ENCODE measurements around the gene UNC5C. TPM values are rescaled to one million over a fixed set of nuclear protein-coding genes. Genes with fewer than 3 reads are reported as not detected.

The UNC5C gene
- total RNA-seq, 1 donor from 2014 or later = 15.5 TPM

DNA sequence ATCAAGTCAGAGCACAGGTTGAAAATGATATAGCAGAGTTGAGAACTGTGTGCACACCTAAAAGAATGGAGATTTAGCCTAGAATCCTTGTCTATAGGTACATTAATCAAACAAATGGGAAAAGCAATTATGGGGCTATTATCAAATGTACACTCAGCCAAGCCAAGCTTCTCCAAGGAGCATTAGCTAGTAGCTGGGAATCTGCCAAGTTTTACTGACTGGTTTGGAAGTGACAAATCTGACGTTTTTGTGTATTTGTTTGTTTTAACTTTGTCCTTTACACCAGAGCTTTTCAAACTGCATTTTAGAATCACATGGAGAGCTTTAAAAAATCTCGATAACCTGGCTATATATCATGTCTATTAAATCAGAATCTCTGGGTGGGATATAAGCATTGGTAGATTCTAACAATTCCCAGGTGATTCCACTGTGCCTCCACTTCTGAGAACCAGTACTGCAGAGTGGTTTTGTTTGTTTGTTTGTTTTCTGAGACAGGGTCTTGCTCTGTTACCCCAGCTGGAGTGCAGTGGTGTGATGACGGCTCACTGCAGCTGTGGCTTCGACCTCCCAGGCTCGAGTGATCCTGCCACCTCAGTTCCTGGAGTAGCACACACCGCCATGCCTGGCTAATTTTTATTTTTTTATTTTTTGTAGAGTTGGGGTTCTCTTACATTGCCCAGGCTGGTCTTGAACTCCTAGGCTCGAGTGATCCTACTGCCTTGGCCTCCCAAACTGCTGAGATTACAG is 279.8 kb downstream of the UNC5C start:
- peaks cover 3% of the 10 kb centered on the region for H3K36me3 Mint-ChIP-seq (ENCODE audit: low read depth)
- no peaks in the 10 kb centered on the region for H3K9me3 Mint-ChIP-seq (ENCODE audit: low read depth)
- peaks cover 68% of the 10 kb centered on the region for H3K4me1 Mint-ChIP-seq (ENCODE audit: low read depth)
- no peak for DNase-seq (ENCODE audit: low spot score)
- H3K4me3 Mint-ChIP-seq (ENCODE audit: unreplicated experiment) = no peak overlapping the region
- H3K27ac Mint-ChIP-seq (ENCODE audit: unreplicated experiment) = peak overlapping the region; percentile 4
- no peak for TF ChIP-seq CTCF (IDR thresholded peaks at IDR 0.05)
- no peaks in the 10 kb centered on the region for H3K27me3 Mint-ChIP-seq (ENCODE audit: low read depth)

DNA sequence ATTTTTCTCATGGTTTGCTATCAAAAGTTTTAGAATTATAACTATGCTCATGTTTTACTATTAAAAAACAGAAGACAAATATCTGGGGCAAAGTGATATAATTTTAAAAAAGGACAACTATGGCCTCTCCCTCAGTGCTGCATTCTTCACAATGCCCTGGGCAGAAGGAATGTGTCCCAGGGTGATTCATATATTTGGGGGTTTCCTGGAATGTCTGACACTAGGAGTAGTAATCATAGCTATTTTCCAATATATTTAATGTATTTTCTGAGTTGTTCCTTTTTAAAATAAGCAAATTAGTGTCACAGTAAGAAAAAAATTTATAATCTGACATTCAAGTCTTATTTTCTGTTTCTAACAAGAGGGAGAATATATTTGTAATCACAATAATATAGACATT is 281.7 kb downstream of the UNC5C start:
- no peak for TF ChIP-seq CTCF (IDR thresholded peaks at IDR 0.05)
- no peak overlapping the region for H3K4me3 Mint-ChIP-seq (ENCODE audit: unreplicated experiment)
- no peaks in the 10 kb centered on the region for H3K27me3 Mint-ChIP-seq (ENCODE audit: low read depth)
- H3K36me3 Mint-ChIP-seq (ENCODE audit: low read depth) = peaks cover 3% of the 10 kb centered on the region
- H3K27ac Mint-ChIP-seq (ENCODE audit: unreplicated experiment) = peak overlapping the region; percentile 43
- H3K4me1 Mint-ChIP-seq (ENCODE audit: low read depth) = peaks cover 74% of the 10 kb centered on the region
- no peak for DNase-seq (ENCODE audit: low spot score)
- no peaks in the 10 kb centered on the region for H3K9me3 Mint-ChIP-seq (ENCODE audit: low read depth)

DNA sequence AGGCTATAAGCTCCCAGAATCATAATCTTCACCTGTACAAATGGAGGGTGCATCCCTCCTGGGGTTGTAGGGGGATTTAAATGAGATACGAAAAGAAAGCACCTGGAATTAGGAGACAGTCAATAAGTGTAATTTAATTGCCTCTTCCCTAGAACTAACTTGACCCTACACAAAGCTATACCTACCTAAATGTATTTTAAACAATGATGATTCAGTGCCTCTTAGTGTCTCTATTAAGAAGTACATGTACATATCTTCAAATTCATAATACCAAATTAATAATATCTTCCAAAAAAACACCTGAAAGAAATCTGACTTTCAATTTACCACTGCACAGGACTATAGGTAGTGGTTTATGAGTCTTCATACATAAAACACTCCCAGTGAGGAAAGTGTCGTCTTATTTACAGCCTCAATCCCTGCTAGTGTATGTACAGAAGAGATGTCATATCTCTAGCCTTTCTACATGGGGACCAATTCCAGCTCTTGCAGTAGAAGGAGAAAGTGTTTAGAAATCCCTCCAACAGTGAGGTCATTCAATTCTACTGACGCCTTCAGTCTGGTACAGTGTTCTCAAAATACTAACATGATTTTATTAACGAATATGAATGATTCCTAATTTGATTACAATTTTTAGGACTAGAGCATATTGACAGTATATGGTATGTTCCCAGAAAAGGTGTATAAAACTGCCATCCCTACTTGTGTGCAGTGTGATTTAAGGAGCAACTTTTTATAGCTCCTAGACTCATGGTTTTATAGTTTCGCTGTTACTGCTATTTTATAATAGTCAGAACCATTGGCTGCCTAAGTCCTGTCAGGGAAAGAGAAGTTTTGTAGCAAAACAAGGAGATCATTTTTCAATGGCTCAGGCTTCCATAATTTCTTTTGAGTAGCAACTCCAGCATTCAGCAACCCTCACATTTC is 282.7 kb downstream of the UNC5C start:
- peak overlapping the region; percentile 43 for H3K27ac Mint-ChIP-seq (ENCODE audit: unreplicated experiment)
- H3K27me3 Mint-ChIP-seq (ENCODE audit: low read depth) = no peaks in the 10 kb centered on the region
- TF ChIP-seq CTCF (IDR thresholded peaks at IDR 0.05) = peak; percentile 16
- H3K4me3 Mint-ChIP-seq (ENCODE audit: unreplicated experiment) = no peak overlapping the region
- DNase-seq (ENCODE audit: low spot score) = no peak
- peaks cover 68% of the 10 kb centered on the region for H3K4me1 Mint-ChIP-seq (ENCODE audit: low read depth)
- H3K36me3 Mint-ChIP-seq (ENCODE audit: low read depth) = no peaks in the 10 kb centered on the region
- H3K9me3 Mint-ChIP-seq (ENCODE audit: low read depth) = no peaks in the 10 kb centered on the region

DNA sequence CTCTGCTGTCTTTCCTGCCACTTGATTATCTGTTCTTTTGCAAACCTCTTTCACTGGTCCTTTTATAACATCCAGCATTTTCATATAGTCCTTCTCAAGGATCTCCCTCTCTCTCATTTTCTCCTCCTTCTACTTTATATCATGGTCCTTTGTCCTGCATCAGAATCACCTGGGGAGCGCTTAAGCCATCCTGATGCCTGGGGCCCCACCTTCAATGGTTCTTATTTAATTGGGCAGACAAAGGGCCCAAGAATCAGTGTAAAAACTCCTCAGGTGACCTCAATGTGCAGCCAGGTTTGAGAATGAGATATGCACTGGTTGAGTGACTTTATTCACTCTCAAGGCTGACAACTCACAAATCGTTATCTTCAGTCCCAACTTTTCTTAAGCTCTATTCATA is 283.9 kb downstream of the UNC5C start:
- Mint-ChIP-seq H3K9me3 (ENCODE audit: low read depth) (no peaks in the 10 kb centered on the region), H3K27me3 (ENCODE audit: low read depth) (no peaks in the 10 kb centered on the region), H3K36me3 (ENCODE audit: low read depth) (no peaks in the 10 kb centered on the region), H3K27ac (ENCODE audit: unreplicated experiment) (no peak overlapping the region), H3K4me1 (ENCODE audit: low read depth) (peaks cover 58% of the 10 kb centered on the region), H3K4me3 (ENCODE audit: unreplicated experiment) (no peak overlapping the region)
- TF ChIP-seq CTCF (IDR thresholded peaks at IDR 0.05) = no peak
- no peak for DNase-seq (ENCODE audit: low spot score)

- H3K4me1 Mint-ChIP-seq (ENCODE audit: low read depth) = peaks cover 53% of the 10 kb centered on the region
- no peaks in the 10 kb centered on the region for H3K36me3 Mint-ChIP-seq (ENCODE audit: low read depth)
Observed at GRCh38 chr4:95263960-95264359, 284.8 kb downstream of the UNC5C start.

More at GRCh38 chr4:95263960-95264359, 284.8 kb downstream of the UNC5C start:
- TF ChIP-seq CTCF (IDR thresholded peaks at IDR 0.05) = no peak
- H3K9me3 Mint-ChIP-seq (ENCODE audit: low read depth) = no peaks in the 10 kb centered on the region
- no peak overlapping the region for H3K4me3 Mint-ChIP-seq (ENCODE audit: unreplicated experiment)
- DNase-seq (ENCODE audit: low spot score) = no peak
- no peaks in the 10 kb centered on the region for H3K27me3 Mint-ChIP-seq (ENCODE audit: low read depth)
- H3K27ac Mint-ChIP-seq (ENCODE audit: unreplicated experiment) = no peak overlapping the region
